HK-2 (cell line): ENCODE results near the gene IL5.
"Not testable (repeated sequence)": the region's sequence is repeated elsewhere in the genome, so short reads cannot be mapped to it uniquely, and the experiment has no call there.

Experiments
- DNase-seq: peaks from one replicate; pipeline ENCODE4 v3.0.0-alpha.2; 2018; ENCODE audit not compliant: unreplicated experiment

Gene IL5

DNA sequence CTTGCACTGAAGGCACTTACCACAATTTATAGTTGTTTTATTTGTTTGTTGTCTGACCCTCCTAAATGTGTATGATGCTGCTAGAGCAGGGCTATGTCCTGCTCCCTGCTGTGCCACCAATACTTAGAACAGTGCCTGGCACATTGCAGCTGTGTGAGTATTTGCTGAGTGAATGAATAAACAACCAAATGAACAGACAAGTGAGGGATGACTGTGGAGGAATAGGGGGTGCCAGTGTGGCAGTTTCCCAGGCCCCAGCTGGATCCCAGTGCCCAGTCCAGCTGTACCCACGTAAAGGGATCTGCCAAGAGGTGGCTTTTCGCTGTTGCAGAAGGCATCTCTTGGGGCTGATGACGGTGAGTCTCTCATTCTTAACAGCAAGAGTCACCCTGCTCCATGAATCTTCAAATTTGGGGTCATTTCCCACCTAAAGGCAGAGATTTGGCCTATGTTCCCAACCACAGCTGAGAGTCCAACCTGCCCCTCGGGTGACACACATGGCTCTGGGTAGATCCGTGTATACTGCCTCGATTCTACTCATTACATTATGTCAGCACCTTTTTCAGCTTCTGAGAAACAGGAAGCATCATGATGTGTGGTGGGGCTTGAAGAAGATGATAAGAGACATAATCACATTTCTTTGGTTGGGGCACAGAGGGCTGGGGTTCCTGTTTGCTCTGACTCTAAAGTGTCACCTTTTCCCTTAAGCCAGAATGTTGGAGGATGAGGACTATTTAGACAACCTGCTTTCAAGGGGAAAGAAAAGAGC lies 14.3 kb downstream of the IL5 start:
- no peak for DNase-seq

- no peak for DNase-seq
These were observed 15.3 kb downstream of the IL5 start for GRCh38 chr5:132528021-132528420.

GRCh38 chr5:132526974-132527564 lies 16.3 kb downstream of the IL5 start:
- DNase-seq = no peak

DNA sequence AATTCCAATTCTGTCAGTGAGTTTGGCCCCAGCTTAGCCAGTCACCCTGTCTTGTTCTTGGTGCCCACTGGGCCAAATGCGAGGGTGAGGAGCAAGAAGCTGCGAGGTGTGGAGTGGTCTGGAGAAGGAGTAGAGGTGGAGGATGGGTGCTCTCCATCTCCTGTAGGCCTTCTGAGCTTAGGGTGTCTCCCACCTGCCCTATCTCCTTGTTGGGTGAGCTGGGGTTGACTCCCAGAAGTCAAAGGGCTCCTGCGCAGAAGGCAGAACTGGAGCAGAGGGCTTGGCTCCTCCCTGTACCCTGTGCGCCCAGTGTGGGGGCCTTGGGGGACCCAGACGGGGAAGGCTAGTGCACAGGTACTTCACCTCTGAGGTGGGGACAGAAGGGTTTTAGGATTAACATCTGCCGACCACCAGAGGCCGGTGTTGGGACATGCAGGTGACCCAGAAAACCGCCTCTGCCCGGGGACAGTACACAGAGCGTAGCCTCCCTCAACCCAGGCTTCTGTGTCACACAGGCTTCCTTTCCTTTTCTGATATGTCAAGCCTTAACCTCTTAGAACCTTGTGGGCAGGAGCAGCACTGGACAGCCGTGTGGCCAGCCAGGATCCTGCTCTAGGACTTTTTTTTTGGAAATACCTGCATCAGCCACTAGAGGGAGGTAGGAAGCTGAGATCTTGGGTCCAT lies 16.9 kb downstream of the IL5 start:
- peak; percentile 42 for DNase-seq

DNA sequence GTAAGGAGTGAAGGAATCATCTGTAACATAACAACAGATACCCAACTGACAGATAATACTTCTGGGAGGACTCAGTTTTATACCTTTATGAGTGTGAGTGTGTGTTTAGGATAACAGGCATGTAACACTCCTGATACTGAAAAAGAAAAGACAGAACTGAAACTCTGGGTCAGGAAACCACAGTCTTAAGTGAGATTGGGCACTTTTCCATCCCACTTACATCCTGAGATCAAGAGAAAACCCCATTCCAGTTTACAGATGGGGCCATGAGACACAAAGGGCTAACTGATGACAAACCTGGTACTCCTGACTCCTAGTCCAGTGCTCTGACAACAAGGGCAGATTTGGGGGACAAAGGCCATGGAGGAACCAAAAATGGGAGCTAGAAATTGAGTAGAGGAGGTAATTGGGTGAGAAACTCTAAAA lies 18.0 kb downstream of the IL5 start:
- DNase-seq = no peak

DNA sequence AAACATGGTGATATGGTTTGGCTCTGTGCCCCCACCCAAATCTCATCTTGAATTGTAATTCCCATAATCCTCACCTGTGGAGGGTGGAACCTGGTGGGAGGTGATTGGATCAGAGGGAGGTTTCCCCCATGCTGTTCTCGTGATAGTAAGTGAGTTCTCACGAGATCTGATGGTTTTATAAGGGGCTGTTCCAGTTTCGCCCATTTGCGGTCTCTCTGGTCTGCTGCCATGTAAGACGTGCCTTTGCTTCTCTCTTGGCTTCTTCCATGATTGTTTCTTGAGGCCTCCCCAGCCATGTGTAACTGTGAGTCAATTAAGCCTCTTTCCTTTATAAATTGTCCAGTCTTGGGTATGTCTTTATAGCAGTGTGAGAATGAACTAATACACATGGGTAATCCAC lies 18.4 kb downstream of the IL5 start:
- DNase-seq = not testable (repeated sequence)

- DNase-seq = not testable (repeated sequence)
These were observed 21.3 kb downstream of the IL5 start for GRCh38 chr5:132522067-132522466.

DNA sequence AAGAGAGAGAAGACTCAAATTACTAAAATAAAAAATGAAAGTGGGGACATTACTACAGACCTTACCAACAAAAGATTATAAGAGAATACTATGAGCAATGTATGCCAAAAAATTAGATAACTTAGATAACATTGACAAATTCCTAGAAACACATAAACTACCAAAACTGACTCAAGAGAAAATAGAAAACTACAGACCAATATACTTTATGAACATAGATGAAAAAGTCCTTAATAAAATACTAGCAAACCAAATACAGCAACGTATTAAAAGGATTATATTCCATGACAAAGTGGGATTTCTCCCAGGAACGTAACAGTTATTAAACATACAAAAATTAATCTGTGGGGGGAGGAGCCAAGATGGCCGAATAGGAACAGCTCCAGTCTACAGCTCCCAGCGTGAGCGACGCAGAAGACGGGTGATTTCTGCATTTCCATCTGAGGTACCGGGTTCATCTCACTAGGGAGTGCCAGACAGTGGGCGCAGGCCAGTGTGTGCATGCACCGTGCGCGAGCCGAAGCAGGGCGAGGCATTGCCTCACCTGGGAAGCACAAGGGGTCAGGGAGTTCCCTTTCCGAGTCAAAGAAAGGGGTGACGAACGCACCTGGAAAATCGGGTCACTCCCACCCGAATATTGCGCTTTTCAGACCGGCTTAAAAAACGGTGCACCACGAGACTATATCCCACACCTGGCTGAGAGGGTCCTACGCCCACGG lies 29.5 kb downstream of the IL5 start:
- DNase-seq = not testable (repeated sequence)

GRCh38 chr5:132510076-132510475 lies 33.2 kb downstream of the IL5 start:
- DNase-seq = no peak

DNA sequence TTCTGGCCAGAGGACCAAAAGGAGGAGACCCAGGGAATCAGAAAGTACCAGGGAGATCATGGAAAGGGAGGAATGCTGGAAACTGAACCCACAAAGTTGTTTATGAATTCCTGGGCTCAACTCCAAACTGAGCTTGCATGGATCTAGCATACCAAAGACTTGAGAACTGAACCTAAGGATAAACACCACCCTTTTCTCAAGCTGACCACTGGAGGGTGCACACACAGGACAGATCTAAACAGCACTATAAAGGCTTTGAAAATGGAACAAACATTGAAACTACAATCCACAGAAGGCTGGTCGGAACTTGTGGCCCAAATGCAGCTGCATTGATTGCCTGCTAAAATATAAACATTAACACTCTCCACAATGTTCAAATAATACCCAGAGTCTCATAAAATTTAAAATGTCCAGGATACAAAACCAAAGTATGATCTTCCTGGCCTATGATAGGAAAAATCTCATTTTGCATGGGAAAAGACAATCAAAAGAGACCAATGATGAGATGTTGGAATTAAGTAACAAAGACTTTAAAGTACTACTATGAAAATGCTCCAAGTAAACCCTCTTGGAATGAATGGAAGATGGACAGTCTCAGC lies 37.1 kb downstream of the IL5 start:
- DNase-seq = no peak

- DNase-seq = no peak
These were observed 37.7 kb downstream of the IL5 start for GRCh38 chr5:132505641-132506040.

- DNase-seq = no peak
These were observed 38.6 kb downstream of the IL5 start for GRCh38 chr5:132504746-132505145.

DNA sequence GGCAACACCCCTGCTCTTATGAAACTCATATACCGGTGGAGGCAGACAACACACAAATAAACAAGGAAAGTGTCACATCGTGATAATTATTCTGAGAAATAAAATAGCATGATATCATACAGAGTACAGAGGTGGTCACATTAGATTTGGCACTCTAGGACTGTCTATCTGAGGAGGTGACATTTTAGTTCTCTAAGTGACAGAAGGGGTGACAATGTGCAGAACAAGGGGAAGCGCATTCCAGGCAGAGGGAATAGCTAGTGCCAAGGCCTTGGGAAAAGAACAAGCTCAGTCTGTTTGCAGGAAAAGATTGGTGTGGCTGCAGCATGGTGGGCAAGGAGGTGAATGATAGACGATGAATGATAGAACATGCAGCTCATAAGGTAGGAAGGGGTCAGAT lies 40.1 kb downstream of the IL5 start:
- no peak for DNase-seq

GRCh38 chr5:132501961-132502931 lies 41.1 kb downstream of the IL5 start:
- DNase-seq = no peak

- DNase-seq = no peak
These were observed 41.7 kb downstream of the IL5 start for GRCh38 chr5:132501629-132501956.

- DNase-seq = peak; percentile 36
These were observed 42.2 kb downstream of the IL5 start for GRCh38 chr5:132500931-132501628.

GRCh38 chr5:132500244-132500930 lies 42.9 kb downstream of the IL5 start:
- no peak for DNase-seq

GRCh38 chr5:132499440-132500243 lies 43.7 kb downstream of the IL5 start:
- no peak for DNase-seq
